Measurements from ENCODE around the gene ALG14. TPM values are rescaled to one million over a fixed set of nuclear protein-coding genes. Genes with fewer than 3 reads are reported as not detected.
"Not testable (repeated sequence)": the region's sequence is repeated elsewhere in the genome, so short reads cannot be mapped to it uniquely, and the experiment has no call there.

Gene ALG14
- total RNA-seq, 1 donor from 2014 or later: 1.5 TPM

DNA sequence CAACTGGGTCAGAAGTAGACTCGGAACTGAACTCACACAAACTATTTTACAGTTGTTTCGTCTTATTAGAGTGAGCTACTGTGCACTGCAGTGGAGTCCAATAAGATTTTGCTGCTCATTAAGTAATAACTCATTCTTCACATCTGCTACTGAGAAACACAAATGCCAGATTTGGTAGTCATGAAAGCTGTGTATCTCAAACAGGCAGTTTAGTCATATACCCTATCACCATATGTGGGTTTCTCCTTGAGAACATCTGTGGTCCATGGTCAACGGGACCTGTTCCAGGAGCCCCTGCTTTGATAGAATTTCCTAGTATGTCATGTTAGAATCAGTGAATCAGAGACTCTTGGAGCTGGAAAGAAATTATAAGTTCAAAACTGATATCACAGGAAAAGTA is 60.4 kb downstream of the ALG14 start:
- DNase-seq (ENCODE audit: low read depth in 2 of 2): no peak

DNA sequence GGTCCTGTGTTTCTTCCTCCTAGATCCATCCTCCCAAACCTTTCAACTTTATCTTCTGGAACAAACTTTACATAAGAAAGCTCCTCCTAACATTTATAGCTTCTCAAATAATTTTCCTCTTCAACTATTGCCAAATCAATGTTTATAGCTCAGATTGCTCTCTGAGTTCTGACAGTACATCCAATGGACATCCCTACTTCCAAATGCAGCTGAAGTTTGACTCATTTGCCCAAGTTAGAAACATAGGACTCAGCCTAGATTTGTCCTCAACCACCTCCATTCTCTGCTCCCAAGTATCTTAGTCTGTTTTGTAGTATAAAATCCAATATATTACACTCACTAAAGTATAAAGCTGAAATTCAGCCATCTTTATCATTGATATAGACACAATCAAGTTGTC is 62.6 kb downstream of the ALG14 start:
- no peak for DNase-seq (ENCODE audit: low read depth in 2 of 2)

DNA sequence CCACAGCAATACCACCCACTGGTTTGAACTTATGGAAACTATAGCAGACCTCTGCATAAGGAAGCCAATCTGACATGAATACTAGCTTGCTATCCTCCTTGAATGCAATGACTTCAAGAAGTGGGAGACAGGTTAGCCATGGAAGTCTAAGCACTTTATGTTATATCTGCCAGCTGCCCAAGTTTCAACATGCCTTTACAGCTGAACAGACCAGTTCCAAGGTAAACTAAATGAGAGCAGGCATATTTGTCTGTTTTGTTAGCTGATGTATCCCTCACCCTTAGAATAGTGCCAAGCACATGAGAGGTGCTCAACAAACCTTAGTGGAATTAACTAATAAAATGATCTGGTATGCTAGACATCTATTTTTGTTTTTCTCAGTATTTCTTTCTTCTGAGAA is 65.1 kb downstream of the ALG14 start:
- no peak for DNase-seq (ENCODE audit: low read depth in 2 of 2)

DNA sequence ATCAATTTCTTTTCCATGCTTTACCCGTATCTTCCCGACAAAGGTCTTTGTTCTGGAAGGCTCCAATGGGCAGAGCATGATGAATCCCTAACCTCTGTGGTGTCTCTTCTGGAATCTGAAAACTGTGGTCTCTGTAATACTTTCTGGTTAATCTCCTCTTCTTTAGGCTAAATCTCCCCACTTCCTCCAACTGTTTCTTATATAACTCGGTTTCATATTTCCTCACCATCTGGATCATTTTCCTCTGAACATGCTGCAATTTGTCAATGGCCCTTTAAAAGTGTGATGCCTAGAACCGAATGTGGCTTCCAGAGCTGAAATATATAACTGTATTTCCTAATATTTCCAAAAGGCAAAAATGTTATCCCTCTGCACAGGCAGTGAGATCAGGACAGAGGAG is 66.1 kb downstream of the ALG14 start:
- DNase-seq (ENCODE audit: low read depth in 2 of 2): no peak

DNA sequence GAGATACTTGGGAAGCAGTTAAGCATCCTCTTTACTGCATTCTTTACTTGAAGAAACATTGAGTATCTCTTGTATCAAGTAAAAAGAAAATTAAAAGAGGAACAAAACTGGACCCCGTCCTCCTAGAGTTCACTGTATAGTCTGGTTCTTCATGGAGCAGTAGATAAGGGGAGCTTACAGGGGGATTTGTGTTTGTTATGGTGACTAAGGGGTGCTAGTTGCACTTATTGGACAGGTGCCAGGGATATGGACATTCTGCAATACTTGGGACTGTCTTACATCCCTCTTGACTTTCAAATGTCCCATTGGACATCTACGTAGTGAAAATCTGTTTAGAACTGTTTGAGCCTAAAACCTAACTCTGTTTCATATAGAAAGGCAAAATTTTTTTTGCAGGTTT is 67.2 kb downstream of the ALG14 start:
- no peak for DNase-seq (ENCODE audit: low read depth in 2 of 2)

DNA sequence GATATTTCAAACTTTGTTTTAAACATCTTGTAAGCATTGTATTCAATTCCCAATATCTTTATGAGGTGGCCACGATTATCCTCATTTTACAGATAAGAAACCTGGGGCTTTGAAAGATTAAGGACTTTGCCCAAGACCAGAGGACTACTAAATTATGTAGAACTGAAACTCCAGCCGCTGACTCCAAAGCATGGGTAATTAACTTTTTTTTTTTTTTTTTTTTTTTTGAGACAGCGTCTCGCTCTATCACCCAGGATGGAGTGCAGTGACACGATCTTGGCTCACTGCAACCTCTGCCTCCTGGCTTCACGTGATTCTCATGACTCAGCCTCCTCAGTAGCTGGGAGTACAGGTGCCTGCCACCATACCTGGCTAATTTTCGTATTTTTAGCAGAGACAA is 68.7 kb downstream of the ALG14 start:
- DNase-seq (ENCODE audit: low read depth in 2 of 2): no peak

DNA sequence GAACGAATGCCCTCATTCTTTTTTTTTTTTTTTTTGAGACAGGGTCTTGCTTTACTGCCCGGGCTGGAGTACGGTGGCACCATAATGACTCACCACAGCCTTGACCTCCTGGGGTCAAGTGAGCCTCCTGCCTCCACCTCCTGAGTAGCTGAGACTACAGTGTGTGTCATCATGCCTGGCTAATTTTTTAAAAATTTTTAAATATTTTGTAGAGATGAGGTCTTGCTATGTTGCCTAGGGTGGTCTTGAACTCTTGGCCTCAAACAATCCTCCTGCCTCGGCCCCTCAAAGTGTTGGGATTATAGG is 69.4 kb downstream of the ALG14 start:
- DNase-seq (ENCODE audit: low read depth in 2 of 2): no peak

DNA sequence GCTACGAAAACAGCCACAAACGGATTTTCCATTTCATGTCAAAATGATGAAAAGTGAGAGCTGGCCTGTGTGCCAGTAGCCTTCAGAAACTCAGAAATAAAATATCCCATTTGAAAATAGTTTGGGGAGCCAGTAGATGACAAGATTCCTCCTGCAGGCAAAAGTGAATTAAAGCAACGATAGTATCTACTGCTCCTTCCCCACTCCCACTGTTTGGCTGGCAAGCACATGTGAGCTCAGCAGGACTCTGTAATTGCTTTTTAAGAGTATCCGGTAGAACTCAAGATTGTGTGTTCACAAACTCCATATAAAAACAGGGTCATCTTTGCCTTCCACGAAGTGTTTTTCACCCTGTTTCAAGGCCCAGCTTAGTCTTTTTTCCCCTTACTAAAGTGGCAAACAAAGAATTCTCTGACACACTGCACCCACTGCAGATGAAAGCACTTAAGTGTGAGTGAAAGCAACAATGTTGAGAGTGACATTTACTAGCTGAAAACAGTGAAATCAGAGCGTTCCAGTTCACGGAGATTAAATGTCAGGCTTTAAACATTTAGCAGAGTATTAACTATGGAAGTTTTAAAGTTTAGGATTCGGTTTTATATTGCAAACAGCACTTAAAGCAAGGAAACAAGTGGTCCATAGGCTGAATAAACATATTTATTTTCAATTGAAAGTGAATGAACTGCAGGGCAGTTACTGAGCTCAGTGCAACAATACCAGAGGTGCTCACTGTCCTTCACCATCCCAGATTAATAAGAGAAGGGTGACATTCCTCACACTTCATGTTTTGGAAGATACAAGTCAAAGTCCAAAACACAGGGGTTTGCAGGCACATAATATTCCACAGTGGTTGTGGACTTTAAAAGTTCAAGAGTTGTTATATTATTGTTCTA is 70.0 kb downstream of the ALG14 start:
- DNase-seq (ENCODE audit: low read depth in 2 of 2): no peak

DNA sequence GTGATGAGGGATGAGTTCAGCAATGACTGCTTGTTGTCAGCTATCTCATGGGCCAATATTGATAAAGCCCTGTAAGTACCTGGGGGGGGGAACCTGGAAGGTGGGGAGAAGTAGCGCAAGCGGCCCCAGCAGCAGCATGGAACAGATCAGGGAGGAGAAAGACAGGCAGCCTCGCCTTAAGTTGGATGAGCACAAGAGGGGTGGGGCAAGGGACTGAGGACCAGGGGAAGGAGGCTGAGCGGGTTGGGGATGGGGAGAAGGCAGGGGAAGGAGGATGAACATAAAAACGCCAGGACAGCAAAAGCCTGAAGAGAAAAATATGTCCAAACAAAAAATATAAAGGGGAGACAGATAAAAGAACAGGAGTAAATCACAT is 70.6 kb downstream of the ALG14 start:
- DNase-seq (ENCODE audit: low read depth in 2 of 2): no peak

DNA sequence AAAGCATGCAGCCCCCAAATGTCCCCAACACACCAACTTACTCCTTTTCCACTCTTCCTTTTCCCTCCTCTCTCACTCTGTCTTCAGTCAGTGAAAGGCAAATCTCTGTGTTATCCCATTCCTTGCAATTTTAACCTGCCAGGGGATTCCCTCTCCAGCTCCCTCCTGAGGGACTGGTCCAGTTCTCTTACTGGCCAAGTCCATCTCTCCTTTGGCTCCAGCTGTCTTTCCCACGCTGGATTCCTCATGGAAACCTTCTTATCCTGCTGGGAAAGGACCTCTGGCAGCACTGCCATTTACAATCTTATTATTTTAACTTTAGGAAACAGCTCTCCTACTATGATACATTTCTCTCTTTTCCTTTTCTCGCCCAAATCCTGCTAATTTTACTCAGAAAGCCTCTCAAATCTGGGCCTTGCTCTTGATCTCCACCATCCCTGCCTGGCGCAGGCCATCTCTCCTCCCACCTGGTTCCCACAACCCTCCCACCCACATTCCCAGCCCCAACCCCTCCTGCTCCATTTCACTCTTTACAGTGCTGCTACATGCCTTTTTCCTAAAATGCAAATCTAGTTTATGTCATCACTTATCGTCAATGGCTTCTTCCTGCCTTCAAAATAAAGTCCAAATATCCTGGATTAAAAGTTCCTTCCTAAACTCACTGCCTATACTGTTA is 73.2 kb downstream of the ALG14 start:
- DNase-seq (ENCODE audit: low read depth in 2 of 2): no peak

DNA sequence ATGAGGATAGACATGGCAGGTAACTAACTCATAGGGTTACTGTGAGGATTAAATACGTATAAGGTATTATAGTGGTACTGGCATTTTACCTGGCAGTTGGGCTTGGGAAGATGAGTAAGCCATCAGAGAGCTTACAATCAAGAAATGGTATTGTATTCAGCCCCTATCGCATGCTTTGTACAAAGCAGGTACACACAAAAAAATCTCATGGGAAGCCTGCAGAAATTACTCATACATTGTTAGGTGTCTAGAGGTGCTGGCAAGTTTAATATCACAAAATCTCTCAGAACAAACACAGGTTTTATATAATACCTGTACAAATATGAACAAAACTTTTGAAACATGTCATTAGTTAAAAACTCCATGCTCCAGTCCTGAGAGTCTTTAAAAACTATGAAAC is 74.0 kb downstream of the ALG14 start:
- no peak for DNase-seq (ENCODE audit: low read depth in 2 of 2)

DNA sequence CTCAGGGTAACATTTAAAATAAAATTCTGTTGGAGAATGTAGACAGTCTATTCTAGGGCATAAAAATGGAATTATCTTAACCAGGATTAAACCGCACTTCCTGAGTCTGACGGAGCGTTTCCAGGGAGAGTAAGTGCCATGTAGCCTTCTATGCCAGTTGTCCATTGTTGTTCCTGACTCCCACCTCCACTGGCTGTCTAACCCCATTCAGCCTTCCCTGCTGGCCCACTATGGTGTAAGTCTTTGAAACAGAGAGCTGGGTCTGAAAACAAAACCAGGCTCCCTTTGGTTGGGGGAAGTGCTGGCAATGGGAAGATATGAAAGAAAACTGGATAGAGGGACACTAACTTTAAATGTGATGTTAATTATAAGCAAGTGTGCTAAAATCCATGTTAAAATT is 74.6 kb downstream of the ALG14 start:
- no peak for DNase-seq (ENCODE audit: low read depth in 2 of 2)

DNA sequence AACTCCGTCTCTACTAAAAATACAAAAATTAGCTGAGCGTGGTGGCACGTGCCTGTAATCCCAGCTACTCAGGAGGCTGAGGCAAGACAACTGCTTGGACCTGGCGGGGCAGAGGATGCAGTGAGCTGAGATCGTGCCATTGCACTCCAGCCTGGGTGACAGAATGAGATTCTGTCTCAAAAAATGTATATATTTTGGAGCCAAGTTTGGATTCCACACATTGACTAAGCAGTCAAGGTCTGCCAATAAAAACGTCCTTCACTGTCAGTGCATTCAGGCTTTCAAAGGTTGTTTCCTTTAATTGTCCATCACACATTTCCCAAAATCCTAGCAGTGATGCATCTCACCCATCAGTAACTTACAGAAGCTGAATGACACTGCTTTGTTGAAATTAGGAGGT is 77.2 kb downstream of the ALG14 start:
- not testable (repeated sequence) for DNase-seq (ENCODE audit: low read depth in 2 of 2)

DNA sequence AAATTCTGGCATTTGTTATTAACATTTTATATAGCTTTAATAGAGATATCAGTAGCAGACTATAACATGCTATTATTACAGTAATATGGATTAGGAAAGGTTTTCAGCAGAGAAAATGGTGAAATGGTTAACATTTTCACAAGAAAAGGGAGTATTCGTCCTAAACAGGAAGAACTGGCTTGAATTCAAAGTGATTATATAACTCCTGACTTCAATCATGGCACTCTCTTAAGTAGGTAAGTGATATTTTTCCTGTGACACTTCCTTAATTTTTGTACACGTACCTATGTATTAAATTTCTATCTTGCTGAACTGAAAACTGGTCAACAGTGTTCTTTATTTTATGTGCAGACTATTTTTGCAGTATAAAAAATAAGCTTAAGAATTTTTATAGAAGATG is 77.9 kb downstream of the ALG14 start:
- DNase-seq (ENCODE audit: low read depth in 2 of 2): no peak

DNA sequence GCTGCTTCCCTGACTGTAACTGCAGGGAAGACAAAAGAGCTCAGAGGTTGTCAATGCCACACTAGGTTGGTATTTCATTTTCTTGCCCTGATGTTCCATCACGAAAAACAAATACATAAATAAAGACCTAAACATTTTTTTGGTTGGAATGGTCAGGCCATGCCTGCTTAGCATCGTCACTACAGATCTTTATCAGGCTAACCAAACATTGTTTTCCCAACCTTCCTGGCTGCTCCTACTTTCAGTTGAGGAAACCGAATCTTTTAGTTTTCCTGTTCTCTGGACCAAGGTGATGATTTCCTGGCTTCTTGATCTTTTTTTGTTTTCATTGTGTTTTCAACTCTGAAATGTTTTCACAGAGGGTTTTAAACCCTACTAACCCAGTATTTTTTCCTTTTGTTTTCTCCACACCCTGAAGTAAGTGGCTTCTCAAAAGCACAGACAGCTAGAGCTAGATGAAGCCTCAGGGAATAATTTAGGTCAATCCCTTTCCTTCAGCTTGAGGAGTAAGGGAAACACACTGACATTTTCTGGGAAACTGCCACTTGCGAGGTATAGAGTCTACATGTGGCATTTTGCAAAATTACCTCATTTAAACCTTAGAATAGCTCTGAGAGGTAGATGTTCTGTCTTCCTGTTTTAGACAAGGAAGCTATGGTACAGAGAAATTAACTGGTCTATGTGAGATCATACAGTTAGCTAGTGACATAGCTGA is 78.7 kb downstream of the ALG14 start:
- DNase-seq (ENCODE audit: low read depth in 2 of 2): peak in 1 of 2 donors; percentile 77

DNA sequence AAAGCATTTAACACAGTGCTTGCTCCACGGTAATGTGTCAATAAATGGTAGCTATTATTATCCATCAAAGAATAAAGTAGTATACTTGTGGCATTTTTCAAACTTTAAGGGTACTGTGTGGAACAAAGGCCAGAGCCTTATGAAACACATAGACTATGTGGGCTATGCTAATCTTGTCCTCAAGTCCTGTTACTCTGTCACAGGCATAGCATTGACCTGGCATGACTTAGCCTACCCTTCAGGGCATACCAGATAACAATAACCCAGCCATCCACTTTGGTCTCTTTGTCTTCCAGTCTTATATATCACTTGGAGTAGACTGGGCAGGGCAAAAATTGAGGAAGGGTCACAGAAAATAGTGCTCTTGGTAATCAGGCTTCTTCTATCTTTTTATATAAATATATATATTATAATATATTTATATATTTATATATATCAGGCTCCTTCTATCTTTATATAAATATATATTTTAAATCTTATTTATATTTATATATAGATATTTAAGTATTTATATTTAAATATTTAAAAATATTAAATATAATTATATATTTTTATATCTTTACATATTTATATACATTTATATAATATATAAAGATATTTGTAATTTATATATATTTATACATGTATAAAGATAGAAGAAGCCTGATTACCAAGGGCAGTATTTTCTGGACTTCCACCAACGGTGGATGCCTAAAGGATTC is 79.7 kb downstream of the ALG14 start:
- DNase-seq (ENCODE audit: low read depth in 2 of 2): no peak

DNA sequence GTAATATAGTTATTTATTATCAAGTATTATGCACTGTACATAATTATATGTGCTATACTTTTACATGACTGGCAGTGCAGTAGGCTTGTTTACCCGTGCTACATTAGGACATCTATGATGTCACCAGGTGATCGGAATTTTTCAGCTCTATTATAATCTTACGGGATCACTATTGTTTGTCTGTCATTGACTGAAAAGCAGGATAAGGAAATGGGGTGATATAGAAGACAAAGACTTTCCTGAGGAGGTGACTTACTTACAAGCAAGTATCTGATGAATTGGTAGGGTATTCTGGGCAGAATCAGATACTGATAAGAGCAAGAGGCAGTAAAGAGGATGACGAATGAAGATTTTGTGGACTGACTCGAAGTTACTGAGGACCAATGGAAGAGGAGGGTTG is 80.6 kb downstream of the ALG14 start:
- DNase-seq (ENCODE audit: low read depth in 2 of 2): peak in 1 of 2 donors; percentile 51

DNA sequence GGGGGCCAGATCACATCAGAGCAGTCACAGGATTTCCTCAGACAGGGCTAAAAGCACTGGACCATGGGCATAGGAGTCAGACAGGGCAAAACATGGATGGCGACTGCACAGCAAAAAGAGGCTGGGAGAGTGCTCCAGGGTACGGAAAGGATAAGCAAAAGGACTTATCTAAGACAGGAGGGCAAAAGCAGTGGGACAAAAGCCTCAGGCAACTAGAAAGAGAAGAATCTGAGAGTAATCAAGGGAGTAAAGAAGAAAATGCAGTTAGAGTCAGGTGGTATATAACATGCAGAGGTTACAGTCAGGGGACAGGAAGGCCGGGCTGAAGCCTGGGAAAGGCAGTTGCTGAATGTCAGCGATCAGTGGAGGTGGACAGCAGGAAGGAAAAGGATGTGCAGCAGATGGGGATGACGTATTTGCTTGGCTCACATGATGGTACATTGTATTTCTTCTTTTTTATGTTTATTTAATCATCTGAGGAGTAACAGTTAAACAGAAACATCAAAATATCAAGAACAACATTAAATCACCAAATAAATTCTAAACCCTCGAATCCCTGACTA is 82.8 kb downstream of the ALG14 start:
- DNase-seq (ENCODE audit: low read depth in 2 of 2): peak; percentile 95 to 97

DNA sequence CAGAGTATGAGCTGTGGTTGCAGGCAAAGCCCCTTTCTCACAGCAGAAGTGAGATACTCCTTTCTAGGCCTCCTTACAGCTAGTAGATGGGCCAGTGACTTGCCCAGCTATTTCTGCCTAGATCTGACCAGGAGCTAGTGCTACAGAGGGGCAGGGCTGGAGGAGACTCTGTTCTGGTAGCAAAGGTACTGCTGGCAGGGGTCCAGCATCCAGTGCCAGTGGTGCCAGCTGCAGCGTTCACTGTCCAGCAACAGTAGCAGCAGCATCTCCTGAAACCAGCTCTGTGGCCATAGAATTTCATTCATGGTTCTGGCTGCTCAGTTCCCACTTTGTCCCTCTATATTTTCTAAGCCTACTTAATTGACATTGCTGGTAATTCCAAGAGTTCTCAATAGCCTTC is 83.4 kb downstream of the ALG14 start:
- peak in 1 of 2 donors; percentile 60 for DNase-seq (ENCODE audit: low read depth in 2 of 2)

DNA sequence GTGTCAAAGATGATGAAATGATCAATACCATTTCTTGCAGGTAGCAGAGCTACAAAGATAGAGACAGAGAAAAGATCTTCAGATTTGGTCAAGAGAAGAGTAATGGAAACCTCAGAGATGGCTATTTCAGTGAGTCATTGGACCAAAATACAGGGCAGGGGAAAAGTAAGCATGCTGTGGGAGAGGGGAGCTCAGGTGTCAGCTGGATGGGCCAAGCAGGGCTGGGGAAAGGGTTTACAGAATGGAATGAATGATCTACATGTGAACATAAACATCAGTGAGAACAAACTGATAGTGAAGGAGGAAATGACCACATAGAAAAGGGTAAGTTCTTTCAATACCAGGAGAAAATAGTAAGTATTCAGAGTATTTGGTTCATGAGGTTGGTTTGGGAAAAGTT is 84.4 kb downstream of the ALG14 start:
- peak in 1 of 2 donors; percentile 69 for DNase-seq (ENCODE audit: low read depth in 2 of 2)

DNA sequence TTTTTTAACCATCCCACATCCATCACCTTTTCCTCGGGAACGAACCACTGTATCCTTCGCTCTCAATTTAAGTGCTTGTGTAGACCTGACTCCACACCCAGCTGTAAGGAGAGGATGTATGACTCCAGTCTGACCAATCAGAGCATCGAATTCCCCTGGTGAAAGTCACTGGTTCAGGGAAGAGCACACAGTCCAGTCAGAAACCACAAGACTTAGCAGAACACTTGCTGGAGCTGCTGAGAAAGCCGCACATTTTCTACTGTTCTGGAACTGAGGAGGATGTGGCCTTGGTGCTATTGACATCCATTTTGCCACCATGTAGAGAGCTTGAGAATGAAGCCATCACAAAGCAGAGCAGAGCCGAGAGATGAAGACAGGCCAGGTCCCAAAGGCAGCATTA is 86.0 kb downstream of the ALG14 start:
- DNase-seq (ENCODE audit: low read depth in 2 of 2): no peak

All from dermis microvascular lymphatic vessel endothelial cell (primary cell).